ENCODE results near the gene FBXW7.

The FBXW7 gene

GRCh38 chr4:152290366-152290921 lies 245.4 kb downstream of the FBXW7 start:
- DNase-seq (ENCODE audit: low spot score), result no peak
- no peak for FAIRE-seq

GRCh38 chr4:152289941-152290340 lies 246.0 kb downstream of the FBXW7 start:
- FAIRE-seq (no peak), DNase-seq (ENCODE audit: low spot score) (no peak)

GRCh38 chr4:152289541-152289940 lies 246.4 kb downstream of the FBXW7 start:
- no peak for DNase-seq (ENCODE audit: low spot score)
- FAIRE-seq, result no peak

- no peak for FAIRE-seq
- no peak for DNase-seq (ENCODE audit: low spot score)
These were observed 252.0 kb downstream of the FBXW7 start for GRCh38 chr4:152283801-152284470.

- DNase-seq (ENCODE audit: low spot score), result no peak
- FAIRE-seq, result no peak
These were observed 254.1 kb downstream of the FBXW7 start for GRCh38 chr4:152281822-152282221.

- FAIRE-seq (no peak), DNase-seq (ENCODE audit: low spot score) (no peak)
These were observed 254.7 kb downstream of the FBXW7 start for GRCh38 chr4:152281211-152281610.

- FAIRE-seq, result no peak
These were observed 256.7 kb downstream of the FBXW7 start for GRCh38 chr4:152279234-152279566.

GRCh38 chr4:152278505-152279233 lies 257.2 kb downstream of the FBXW7 start:
- no peak for FAIRE-seq

More at GRCh38 chr4:152279234-152279566, 256.7 kb downstream of the FBXW7 start:
- no peak for DNase-seq (ENCODE audit: low spot score)

GRCh38 chr4:152278172-152278504 lies 257.8 kb downstream of the FBXW7 start:
- no peak for FAIRE-seq
- no peak for DNase-seq (ENCODE audit: low spot score)

More at GRCh38 chr4:152278505-152279233, 257.2 kb downstream of the FBXW7 start:
- no peak for DNase-seq (ENCODE audit: low spot score)

GRCh38 chr4:152277333-152277732 lies 258.6 kb downstream of the FBXW7 start:
- DNase-seq (ENCODE audit: low spot score), result no peak
- FAIRE-seq, result no peak

GRCh38 chr4:152273343-152273742 lies 262.5 kb downstream of the FBXW7 start:
- no peak for DNase-seq (ENCODE audit: low spot score)
- FAIRE-seq, result no peak

All from RCC 7860 (cell line).